GM19351 (cell line): Measurements from ENCODE around the gene TAS2R1.

Experiments
- ATAC-seq: cut with Tn5 transposase; IDR thresholded peaks from one replicate; pipeline ENCODE4 v1.9.1; 2021; ENCODE audit warnings: mild to moderate bottlenecking, moderate library complexity; ENCODE audit not compliant: unreplicated experiment

The TAS2R1 gene

GRCh38 chr5:9630251-9630650 is at the start of gene TAS2R1:
TSS of gene TAS2R1 (minus strand) at chr5:9630351. CDS start at chr5:9630032, 319 bp downstream.
- no peak for ATAC-seq

- ATAC-seq, result no peak
Observed at GRCh38 chr5:9670371-9670770, 40.2 kb upstream of the TAS2R1 start.

GRCh38 chr5:9667906-9668305 is 37.8 kb upstream of the TAS2R1 start:
- ATAC-seq, result no peak

- no peak for ATAC-seq
Observed at GRCh38 chr5:9663891-9664290, 33.7 kb upstream of the TAS2R1 start.

- ATAC-seq, result no peak
Observed at GRCh38 chr5:9661316-9662015, 31.3 kb upstream of the TAS2R1 start.

- ATAC-seq, result no peak
Observed at GRCh38 chr5:9658706-9659105, 28.6 kb upstream of the TAS2R1 start.

- ATAC-seq, result no peak
Observed at GRCh38 chr5:9657819-9658218, 27.7 kb upstream of the TAS2R1 start.

GRCh38 chr5:9655641-9656040 is 25.5 kb upstream of the TAS2R1 start:
- ATAC-seq, result no peak

- ATAC-seq, result no peak
Observed at GRCh38 chr5:9654886-9655285, 24.7 kb upstream of the TAS2R1 start.

- ATAC-seq, result peak; percentile 86
Observed at GRCh38 chr5:9653811-9654210, 23.7 kb upstream of the TAS2R1 start.

- no peak for ATAC-seq
Observed at GRCh38 chr5:9653061-9653460, 22.9 kb upstream of the TAS2R1 start.

- ATAC-seq, result no peak
Observed at GRCh38 chr5:9652295-9652694, 22.1 kb upstream of the TAS2R1 start.

- ATAC-seq, result no peak
Observed at GRCh38 chr5:9646843-9647242, 16.7 kb upstream of the TAS2R1 start.

- ATAC-seq, result no peak
Observed at GRCh38 chr5:9644630-9645029, 14.5 kb upstream of the TAS2R1 start.

GRCh38 chr5:9642621-9643020 is 12.5 kb upstream of the TAS2R1 start:
- ATAC-seq, result no peak

GRCh38 chr5:9641806-9642355 is 11.7 kb upstream of the TAS2R1 start:
- ATAC-seq, result no peak

- no peak for ATAC-seq
Observed at GRCh38 chr5:9632495-9632894, 2.3 kb upstream of the TAS2R1 start.

GRCh38 chr5:9627541-9627940 is 2.6 kb downstream of the TAS2R1 start:
- ATAC-seq, result no peak

GRCh38 chr5:9626955-9627354 is 3.2 kb downstream of the TAS2R1 start:
- no peak for ATAC-seq

GRCh38 chr5:9625731-9626130 is 4.4 kb downstream of the TAS2R1 start:
- no peak for ATAC-seq

GRCh38 chr5:9625286-9625685 is 4.9 kb downstream of the TAS2R1 start:
- ATAC-seq, result no peak

- no peak for ATAC-seq
Observed at GRCh38 chr5:9624196-9624947, 5.8 kb downstream of the TAS2R1 start.
